ENCODE results near the gene RORC.

DNA sequence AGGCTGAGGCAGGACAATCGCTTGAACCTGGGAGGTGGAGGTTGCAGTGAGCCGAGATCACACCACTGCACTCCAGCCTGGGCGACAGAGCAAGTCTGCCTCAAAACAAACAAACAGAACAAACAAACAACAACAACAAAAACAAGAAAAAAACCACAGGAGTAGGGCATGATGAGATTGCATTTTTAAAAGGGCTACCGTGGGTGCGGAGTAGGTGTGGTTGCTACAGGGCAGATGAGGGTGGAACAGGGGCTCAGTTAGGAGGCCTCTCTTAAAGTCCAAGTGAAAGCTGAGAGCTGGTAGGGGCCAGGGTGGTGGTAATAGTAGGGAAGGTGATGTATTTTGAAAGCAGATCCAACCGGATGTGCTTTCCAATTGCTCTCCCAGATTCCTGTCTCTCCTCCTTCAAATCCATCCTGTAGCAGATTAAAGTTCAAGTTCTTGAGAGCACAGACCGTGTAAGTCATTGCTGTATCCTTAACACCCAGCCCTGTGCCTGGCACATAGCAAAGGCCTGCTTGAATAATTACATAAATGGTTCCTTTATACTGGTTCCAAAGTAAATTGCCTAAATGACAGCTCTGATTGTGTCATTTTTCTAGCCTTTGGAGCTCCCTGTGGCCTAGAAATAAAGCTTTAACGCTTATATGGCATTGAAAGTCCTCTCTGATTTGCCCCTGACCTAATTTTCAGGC lies 22.2 kb downstream of the RORC start:
- TF ChIP-seq POLR2A (IDR thresholded peaks at IDR 0.05; ENCODE audit: low read depth, low read length) (no peak), TAF1 (IDR thresholded peaks at IDR 0.05; ENCODE audit: low read depth, low read length) (no peak), SPI1 (IDR thresholded peaks at IDR 0.05; ENCODE audit: low read depth, low read length) (no peak), POLR2AphosphoS5 (IDR thresholded peaks at IDR 0.05; ENCODE audit: low read depth, low read length) (no peak)

Data from GM12891 (cell line).